NCI-H2227 (cell line): ENCODE data around the gene NPAT.
"Not testable (repeated sequence)": the region's sequence is repeated elsewhere in the genome, so short reads cannot be mapped to it uniquely, and the experiment has no call there.

Experiments used
- DNase-seq: peaks from one replicate; lab custom pipeline; 2025; ENCODE audit not compliant: unreplicated experiment; lab: John Stamatoyannopoulos, UW

Gene NPAT

DNA sequence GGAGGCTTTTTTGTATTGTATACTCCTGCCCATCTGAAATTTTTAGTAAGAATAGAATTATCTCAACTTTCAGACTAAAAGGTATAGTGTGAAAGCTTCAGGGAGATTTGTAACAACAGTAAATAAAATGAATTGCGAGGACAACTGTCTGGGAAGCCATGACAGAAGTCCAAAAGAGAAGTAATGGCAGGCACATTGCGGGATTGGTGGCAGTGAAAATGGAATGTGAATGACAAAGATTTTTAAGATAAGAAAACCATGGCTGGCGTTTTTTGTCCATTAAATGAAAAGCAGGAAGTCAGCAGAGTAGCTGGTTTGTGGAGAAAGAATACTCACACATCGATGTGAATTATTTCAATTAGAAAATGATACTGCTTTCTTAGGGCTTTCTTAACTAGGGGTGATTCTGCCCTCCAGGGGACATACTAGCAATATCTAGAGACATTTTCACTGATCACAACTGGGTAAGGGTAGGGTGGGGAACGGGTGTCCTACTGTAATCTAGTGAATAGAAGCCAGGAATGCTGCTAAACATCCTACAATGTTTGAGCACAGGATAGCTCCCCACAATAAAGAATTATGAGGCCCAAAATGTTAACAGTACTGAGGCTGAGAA, 1.6 kb downstream of the NPAT start:
- DNase-seq, result no peak

DNA sequence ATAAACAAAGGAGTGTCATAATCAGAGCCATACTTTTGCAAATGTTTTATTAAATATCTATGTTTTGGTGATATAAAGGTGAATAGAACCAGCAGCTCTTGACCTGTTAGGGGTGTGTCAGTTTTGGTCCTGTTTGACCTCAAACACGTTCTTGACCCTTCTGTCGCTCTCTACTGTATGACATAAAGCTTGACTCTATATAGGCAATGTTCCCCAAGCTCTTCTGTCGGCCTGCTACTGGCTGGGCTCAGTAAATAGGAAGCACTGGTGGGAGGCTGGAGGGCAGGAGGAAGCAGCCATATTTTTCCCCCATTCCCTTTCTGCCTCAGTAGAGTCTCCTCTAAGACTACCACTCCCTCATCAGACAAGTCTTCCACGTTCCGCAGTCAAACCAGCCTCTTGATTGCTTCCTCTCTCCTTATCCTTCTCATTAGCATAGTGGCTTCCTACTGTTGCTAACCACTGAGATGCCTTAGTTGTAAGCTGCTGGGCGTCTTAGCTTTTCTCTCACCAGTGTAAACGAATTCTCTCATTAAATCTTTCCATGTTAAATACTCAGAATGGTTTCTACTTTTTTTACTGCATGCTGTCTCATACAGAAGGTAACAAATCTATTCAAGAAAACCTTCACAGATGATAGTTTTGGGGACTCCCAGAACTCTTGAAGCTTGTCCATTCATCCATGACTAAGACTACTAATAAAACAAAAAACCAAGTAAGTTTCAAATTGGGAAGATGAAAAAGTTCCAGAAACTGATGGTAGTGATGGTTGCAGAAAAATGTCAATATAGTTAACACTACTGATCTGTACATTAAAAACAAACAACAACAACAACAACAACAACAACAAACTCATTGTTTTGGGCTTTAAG, 3.3 kb downstream of the NPAT start:
- DNase-seq, result no peak

DNA sequence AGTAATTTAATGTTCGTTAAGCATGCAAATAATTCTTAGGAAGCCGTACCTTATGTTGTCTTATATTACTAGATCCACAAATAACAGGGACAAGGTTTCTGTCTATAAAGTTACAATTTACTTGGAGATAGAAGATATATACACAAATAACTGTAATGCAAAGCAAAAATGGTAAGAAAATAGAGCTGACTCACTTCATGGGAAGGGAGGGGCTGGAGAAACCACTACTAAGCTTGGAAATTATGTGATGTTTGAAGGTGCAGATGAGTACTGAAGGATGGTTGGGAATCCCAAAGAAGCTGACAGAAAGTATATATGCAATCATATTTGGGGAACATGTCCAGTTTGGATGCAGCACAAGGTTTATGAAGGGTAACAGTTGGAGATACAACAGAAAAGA, 4.0 kb downstream of the NPAT start:
- DNase-seq, result no peak

DNA sequence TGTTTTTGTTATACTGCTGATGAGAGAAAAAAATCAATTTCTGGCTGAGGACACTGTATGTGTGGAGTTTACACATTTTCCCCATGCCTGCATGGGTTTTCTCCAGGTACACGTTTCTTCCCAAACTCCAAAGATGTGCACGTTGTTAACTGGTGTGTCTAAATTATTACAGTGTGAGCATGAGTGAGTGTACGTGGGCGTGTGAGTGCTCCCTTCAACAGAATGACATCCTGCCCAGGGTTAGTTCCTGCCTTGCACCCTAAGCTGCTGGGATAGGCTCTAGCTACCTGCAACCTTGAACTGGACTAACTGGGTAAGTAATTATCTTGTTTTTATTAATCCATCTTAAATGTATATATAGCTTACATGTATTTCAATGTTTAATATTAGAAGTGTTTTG, 5.5 kb downstream of the NPAT start:
- no peak for DNase-seq

DNA sequence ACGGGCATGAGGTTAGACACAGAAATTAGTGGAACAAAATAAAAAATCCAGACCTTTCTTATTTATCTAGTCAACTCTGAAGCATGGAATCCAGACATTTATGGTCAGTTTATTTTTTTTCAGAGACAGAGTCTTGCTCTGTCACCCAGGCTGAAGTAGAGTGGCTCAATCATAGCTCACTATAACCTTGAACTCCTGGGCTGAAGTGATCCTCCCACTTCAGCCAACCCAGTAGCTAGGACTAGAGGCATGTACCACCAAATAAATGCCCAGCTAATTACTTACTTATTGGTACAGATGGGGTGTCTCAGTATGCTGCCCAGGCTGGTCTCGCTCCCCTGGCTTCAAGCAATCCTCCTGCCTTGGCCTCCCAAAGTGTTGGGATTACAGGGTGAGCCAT, 8.7 kb downstream of the NPAT start:
- DNase-seq, result no peak

DNA sequence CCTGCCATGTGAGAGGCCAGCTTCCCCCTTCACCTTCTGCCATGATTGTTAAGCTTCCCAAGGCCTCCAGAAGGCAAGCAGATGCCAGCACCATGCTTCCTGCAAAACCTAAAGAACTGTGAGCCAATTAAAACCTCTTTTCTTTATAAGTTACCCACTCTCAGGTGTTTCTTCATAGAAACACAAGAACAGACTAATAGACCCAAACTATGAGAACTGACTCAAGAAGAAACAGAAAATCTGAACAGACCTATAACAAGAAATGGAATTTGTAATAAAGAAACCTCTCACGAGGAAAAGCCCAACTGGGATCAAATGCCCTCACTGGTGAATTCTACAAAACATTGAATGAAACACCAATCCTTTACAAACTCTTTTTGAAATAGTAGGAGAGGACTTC, 12.0 kb downstream of the NPAT start:
- no peak for DNase-seq

DNA sequence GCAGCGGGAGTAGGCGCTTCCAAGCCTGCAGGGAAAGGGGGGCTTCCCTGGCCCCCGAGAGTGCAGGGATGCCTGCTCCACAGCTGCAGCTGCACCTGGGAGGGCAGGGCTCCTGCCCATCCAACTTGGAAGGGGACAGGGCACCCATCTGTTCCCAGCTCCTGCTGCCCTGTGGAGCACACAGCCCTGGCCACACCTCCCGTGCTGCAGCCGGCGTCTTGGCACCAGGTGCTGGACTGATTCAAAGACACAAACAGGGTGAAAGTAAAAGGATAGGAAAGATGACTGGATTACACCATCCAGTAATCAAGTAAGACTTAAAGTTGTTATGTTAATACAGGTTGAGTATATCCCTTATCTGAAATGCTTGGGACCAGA, 14.8 kb downstream of the NPAT start:
- DNase-seq, result no peak

DNA sequence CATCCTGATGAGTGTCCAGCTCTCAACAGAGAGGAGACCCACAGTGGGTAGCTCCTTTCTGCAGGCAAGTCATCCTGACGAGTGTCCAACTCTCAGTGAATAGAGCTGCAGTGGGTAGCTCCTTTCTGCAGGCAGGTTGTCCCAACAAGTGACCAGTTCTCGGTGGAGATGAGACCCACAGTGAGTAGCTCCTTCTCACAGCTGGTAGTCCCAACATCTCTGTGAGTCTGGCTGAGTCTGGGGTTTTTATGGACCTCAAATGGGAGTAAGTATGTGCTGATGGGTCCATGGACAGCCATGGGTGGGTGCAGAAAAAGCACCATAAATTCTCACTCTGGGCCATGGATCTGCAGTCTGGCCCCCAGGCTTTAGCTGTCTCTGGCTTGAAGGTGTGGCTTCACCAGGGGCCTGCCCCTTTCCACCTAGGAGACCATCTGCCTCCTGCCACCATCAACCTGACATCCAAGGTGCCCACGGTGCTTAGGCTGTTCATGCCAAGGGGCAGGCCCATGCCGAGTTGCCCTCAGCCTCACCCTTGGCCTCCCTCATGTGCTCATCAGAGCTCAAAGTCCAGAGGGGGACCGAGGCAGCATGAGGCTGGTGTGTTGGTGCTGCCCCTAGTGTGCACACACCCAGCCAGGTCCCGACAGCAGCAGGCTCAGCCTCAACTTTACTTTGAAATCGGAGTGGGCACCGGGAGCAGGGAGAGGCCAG, 15.3 kb downstream of the NPAT start:
- DNase-seq, result no peak

DNA sequence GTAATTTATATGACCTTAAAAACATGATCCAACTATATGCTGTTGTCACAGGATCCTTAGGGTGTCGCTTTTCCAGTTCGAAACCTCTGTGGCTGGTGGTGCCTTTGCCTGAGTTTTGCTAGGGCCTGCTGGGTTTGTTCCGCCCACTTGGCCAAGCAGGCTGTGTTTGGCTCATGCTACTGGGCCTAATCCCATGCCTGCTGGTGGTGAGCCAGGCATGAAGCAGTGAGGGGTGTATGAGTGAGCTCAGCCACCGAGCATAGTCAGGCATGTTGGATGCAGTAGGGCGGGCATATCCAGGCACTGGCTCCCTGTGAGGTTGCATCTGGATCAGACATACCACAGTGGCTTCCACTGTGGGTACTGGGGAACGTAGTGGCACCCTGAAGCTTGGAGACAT, 16.3 kb downstream of the NPAT start:
- no peak for DNase-seq

DNA sequence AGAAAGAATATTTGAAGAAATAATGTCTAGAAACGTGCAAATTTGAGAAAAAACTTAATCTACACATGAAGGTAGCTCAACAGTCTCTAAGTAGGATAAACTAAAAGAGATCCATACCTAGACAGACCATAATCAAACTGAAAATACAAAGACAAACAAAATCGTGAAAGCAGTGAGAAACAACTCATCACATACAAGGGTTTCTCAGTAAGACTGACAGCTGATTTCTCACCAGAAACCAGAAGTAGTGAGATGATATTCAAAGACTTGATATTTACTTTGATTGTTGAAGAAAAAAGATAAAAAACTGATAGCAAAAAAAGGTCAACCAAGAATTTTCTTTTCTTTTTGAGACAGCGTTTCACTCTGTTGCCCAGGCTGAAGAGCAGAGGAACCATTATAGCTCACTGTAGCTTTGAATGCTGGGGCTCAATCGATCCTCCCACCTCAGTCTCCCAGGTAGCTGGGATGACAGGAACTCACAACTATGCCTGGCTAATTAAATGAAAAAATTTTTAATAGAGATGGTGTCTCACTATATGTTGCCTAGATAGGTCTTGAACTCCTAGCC, 17.4 kb downstream of the NPAT start:
- DNase-seq, result no peak

DNA sequence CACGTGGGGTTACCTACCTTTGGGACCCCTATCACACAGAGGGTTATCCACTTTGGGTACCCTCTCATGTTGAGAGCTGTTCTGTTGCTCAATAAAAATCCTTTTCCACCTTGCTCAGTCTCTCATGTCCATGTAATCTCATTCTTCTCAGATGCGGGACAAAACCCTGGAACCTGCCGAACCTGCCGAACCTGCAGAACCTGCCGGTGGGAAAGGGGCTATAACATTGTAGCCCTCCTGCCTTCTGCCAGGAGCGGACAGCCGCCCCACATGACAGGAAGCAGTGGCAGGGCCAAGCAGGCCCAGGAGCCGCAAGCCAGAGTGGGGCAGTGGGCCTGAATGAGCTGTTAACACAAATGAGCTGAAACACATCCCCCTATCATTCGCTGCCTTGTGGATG, 18.1 kb downstream of the NPAT start:
- no peak for DNase-seq

DNA sequence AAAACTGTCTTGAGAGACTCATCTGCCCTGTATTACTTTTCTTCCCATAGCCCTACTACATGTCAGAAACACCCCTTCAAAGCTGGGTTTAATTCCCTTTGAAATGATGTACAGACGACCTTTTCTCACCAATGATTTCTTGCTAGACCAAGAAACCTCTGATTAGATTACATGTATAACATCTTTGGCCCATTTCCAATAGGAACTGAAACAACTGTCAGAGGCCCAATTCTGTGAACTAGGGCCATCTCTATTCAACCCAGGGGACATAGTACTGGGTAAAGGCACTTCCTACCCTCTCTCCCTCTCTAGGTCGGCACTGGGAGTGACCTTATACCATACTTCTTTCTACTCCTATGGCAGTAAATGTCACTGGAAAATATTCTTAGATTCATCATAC, 19.4 kb downstream of the NPAT start:
- no peak for DNase-seq

DNA sequence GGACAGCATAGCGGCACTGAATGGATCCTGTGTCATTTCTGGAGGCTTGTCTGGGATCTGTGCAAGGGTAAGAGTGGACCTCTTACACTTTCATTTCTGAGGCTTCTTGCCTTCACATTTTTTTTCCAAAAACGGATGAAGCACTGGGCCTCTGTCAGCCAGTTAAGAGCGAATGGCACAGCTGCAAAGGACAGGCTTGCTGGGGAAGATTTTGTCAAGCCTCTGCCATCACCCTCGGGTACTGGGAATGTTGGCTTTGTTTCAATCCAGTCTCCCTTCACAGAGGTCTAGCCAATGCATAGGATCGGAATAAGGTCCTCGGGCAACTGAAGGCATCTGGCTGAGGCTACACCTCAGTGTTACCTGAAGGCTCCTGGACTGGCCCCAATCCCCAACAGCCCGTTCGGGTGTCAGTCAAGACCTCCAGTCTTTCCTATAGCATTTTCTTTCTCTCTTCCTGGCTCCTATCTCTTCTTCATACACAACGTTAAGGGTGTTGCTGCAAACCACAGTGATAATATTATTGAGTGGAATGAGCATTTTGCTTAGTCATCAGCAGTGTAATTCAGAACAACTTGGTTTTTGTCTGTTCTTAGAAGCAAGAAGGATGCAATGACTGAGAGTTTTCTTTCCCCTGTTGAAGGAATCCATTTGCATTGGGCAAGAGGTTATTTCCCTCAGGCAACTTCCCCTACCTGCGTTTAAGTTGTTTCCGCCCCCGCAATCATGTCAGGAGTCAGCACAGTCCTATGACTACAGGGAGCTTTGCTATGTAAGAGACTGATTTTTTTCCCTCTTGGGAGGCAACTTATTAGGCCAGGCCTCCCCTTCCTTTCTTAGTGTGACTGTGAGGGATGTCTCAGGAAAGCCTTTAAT, 22.8 kb downstream of the NPAT start:
- DNase-seq, result no peak

DNA sequence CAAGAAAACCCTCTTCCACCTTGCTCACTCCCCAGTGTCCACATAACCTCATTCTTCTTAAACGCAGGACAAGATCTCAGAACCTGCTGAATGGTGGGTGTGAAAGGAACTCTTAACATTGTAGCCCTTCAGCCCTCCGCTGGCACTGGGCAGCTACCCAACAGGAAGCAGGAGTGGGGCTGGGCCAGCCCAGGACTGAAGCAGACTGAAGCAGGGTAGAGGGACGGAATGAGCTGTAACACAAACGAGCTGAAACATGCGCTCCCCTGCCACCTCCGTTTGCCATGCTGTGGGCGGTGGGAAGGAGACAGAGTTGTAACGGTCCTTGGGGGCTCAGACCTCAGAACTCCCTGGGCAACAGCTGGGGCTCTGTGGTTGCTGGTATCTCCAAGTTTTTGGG, 23.6 kb downstream of the NPAT start:
- no peak for DNase-seq

DNA sequence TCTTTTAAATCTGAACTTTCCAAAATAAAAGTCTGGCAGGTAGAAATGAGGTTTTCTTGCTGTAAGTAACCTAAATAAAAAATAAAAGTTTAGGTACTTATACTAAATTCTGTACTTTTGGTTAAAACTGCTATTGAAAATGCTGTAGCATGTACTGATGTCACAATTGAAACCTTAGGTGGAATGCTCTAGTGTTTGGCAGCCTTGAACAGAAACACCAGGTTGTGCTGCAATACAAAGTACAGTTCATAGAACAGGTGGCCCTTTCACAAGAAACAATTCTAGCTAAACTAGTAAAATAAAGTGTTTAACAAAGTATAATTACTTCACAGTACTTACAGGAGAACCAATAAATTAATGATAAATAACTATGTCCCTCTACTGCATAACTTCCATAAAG, 25.1 kb downstream of the NPAT start:
- DNase-seq, result no peak

DNA sequence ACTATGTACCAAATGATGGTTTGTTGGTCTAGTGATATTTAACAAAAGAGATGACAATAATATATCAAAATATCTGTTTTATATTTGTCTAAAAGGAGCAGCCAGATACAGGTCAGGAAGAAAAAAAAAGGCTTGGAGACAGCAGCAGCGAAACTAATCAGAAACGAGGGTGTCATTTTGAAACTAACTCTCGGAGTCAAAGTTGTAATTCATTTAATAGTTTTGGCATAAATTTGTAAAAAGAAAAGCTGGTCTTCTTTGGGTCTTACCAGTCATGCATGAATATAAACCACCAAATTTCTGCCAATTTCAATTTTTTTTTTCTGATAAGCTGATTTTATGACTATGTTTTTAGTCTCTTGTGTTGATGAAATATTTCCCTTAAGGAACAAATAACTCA, 25.5 kb downstream of the NPAT start:
- DNase-seq, result no peak

DNA sequence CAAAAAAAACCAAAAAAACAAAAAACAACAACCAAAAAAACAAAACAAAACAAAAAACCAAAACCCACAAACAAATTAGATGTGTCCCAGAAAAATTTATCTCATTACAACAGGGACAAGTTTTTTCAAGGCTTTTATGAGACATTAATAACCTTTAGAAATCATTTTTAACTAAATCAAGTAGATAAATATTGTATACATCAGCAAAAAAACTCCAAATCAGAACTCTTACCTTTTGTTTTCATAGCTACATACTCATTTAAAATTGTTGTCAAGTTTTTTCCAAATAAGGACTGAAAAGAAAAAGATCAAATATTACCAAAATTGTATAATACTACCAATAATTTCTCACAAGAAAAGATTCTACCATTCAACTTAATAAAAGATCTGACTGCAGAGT, 28.7 kb downstream of the NPAT start:
- DNase-seq, result no peak

DNA sequence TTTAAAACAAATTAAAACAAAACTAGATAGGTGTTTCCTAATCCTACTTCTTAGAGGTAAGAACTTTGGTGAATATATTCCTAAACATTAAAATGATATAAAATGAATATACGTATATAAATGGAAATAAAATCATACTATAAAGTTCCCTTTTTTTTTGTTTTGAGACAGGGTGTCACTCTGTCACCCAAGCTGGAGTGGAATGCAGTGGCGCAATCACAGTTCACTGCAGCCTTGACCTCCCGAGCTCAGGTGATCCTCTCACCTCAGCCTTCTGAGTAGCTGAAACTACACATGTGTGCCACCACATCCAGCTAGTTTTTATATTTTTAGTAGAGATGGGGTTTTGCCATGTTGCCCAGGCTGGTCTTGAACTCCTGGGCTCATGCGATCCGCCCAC, 44.9 kb downstream of the NPAT start:
- no peak for DNase-seq

DNA sequence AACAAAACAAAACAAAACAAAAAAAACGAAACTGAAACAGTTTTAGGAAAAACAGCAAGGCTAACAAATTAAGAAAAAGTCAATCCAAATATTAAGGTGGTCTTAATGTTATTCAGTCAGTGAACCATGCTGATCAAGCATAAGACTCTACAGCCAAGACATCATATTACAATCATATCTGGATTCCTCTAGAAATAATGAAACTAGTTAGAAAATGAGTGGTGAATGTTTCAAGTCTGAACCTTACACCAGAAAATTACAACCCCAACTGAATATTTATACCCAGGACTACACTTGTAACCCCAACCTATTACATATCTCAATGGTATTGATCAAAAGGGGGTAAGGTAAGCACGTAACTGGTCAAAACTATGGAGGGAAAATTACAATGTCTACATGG, 52.3 kb downstream of the NPAT start:
- no peak for DNase-seq

DNA sequence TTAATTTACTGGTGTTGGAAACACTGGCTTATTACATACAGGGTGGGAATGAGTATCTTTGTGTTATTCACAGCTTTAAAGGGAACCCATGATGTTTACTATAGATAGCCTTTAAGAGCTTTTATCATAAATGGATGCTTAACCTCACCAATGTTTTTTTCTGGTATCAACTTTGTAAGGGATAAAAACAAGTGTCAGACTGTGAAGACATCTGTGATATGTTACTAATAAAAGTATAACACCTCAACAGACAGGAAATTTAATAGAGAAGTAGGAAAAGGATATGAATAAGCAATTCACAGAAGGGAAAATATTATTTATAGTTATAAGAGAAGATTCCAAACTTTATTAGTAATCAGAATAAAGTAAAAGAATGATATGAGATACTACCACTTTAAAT, 54.8 kb downstream of the NPAT start:
- no peak for DNase-seq

DNA sequence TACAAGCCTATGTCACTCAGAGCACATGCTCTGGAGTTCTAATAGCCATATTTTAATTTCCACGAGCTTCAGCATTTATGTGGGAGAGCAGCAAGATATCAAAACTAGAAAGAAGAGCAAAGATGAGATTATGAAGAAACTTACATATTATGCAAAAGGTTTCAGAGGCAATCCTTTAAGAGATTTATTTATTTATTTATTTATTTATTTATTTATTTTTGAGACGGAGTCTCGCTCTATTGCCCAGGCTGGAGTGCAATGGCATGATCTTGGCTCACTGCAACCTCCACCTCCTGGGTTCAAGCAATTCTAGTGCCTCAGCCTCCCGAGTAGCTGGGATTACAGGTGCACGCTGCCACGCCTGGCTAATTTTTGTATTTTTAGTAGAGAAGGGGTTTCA, 59.6 kb downstream of the NPAT start:
- not testable (repeated sequence) for DNase-seq
